ENCODE results near the gene PADI1.

DNA sequence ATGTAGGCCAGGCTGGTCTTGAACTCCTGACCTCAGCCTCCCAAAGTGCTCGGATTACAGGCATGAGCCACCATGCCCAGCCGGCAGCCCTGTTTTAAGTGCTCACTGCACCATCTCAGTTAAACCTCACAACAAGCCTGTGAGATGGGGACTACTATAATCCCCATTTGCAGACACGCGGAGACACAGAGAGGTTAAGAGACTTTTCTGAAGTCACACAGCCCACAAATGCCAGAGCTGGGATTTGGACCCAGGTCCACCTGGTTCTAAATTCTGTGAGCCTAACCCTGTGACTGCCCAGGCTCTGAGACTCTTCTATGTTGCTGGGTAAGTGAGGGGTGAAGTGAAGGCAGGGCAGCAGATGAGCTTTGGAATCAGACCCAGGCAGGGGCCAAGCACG, 6.4 kb downstream of the PADI1 start:
- no peak for TF ChIP-seq POLR2A (IDR thresholded peaks at IDR 0.05; ENCODE audit: low read length)
- no peak for TF ChIP-seq GATA1 (IDR thresholded peaks at IDR 0.05; ENCODE audit: low read depth, low read length)

All from erythroblast (primary cell).